ENCODE results near the gene REPS1.

DNA sequence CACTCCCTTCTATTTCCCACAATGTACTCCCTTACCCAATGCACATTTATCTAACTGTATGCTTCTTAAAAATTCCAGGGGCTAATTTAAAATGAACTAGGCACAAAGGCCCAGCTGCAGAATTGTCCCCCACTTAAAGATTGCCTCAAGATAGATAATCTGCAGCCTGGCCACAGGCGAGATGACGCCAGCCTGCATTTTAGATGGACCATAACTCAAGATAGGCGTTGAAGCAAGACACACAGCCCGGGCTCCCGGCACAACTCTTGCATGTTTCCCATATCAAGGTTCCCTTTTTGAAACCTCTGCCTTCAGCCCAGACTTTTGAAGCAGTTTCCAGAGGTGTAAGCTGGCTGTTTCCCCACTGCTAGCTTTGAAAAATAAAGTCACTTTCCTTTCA is 3.2 kb upstream of the REPS1 start:
- no peak for TF ChIP-seq EZH2 (IDR thresholded peaks at IDR 0.05; ENCODE audit: borderline replicate concordance, low read depth, low read length, poor library complexity, severe bottlenecking)
- TF ChIP-seq, protein P1, sequence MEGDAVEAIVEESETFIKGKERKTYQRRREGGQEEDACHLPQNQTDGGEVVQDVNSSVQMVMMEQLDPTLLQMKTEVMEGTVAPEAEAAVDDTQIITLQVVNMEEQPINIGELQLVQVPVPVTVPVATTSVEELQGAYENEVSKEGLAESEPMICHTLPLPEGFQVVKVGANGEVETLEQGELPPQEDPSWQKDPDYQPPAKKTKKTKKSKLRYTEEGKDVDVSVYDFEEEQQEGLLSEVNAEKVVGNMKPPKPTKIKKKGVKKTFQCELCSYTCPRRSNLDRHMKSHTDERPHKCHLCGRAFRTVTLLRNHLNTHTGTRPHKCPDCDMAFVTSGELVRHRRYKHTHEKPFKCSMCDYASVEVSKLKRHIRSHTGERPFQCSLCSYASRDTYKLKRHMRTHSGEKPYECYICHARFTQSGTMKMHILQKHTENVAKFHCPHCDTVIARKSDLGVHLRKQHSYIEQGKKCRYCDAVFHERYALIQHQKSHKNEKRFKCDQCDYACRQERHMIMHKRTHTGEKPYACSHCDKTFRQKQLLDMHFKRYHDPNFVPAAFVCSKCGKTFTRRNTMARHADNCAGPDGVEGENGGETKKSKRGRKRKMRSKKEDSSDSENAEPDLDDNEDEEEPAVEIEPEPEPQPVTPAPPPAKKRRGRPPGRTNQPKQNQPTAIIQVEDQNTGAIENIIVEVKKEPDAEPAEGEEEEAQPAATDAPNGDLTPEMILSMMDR (conservative IDR thresholded peaks at IDR 0.05; ENCODE audit: low read depth, low read length) = no peak
